ENCODE data around the gene RGSL1. TPM values are rescaled to one million over a fixed set of nuclear protein-coding genes. Genes with fewer than 3 reads are reported as not detected.

RGSL1 gene
- total and polyA plus RNA-seq, 9 of the 15 experiments (the other 6 are each of a cell fraction or from before 2014, with no cell fraction given), result 0.03 TPM; not detected in 8

DNA sequence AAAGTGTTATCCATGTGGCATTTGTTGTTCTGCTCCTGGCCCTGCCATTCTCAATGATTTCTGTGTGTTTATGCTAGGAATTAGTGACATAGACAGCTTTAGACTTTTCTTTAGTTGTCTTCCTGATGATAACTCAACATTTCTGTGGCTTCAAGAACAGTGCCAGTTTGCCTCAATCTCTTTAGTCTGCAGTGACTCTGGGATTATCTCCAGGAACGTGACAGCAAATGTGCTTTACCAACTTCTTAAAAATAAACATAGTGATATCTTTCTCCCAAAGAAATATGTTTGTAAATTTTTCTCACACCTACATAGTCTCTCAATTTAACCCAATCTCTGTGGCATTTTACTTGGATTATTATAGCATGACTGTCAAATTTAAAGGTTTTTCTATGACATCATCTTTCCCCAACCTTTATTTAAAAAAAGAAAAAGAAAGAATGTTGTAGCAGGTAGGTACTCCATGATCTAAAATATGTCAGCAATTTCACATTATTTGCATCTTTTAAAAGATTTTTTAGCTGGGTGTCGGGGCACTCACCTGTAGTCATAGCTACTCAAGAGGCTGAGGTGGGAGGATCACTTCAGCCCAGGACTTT lies 114.6 kb downstream of the RGSL1 start (continued):
- TF ChIP-seq MBD2 (IDR thresholded peaks at IDR 0.05; ENCODE audit: borderline replicate concordance, low read depth), result no peak

DNA sequence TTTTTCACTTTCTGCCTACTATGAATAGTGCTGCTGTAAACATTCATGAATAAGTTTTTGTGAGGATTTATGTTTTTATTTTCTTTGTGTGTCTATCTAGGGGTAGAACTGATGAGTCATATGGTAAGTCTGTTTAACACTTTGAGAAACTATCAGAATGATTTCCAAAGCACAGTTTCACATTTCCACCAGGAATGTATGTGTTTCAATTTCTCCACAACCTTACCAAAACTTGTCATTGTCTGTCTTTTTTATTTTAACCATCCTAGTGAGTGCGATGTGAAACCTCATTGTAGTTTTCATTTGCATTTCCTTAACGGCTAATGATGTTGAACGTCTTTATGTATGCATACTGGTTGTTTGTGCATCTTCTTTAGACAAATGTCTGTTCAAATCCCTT lies 115.6 kb downstream of the RGSL1 start:
- H3K9me1 ChIP-seq (ENCODE audit: control insufficient read depth, insufficient read depth, low read length), result no peaks in the 10 kb centered on the region
- POLR2A ChIA-PET, result no interaction called here
- H4K20me1 ChIP-seq (replicated peaks; ENCODE audit: control insufficient read depth, insufficient read depth, low read length), result no peaks in the 10 kb centered on the region
- in situ Hi-C loops (cut with MboI) (no loop called here), intact Hi-C loops (cut with micrococcal nuclease) (no loop called here)
- H3K4me3 ChIP-seq, result no peak overlapping the region
- ATAC-seq, result no peak
- no peak for FAIRE-seq
- peaks cover 6 to 13% of the 10 kb centered on the region in 2 experiments; a peak in 4 of 5 replicates for H3K27me3 ChIP-seq (ENCODE audit: control insufficient read depth in 2 of 2, insufficient read depth in 2 of 2, low read length in 2 of 2)
- no peaks in the 10 kb centered on the region for H3K79me2 ChIP-seq (ENCODE audit: control insufficient read depth, insufficient read depth, low read length)
- no peak for DNase-seq (ENCODE audit: extremely low read depth in 1 of 4, low spot score in 3 of 4)
- no peaks in the 10 kb centered on the region for H3K9me3 ChIP-seq (replicated peaks; ENCODE audit: control insufficient read depth, insufficient read depth, low read depth, low read length)
- no peak overlapping the region for H3K9ac ChIP-seq (ENCODE audit: insufficient read depth in 1 of 2, low read depth in 2 of 2, low read length in 2 of 2)
- H2AFZ ChIP-seq (ENCODE audit: low read depth, low read length), result no peak overlapping the region
- BruUV-seq (replicated peaks), result no TSS peak
- 2% methylated on average over 3 of the region's 3 CpGs for WGBS (ENCODE audit: insufficient coverage, low coverage, missing lambda C conversion rate)
- no peak overlapping the region for H3K4me2 ChIP-seq (ENCODE audit: insufficient read depth, low read length)
- H3K4me1 ChIP-seq (replicated peaks in 1 of 2; ENCODE audit: control insufficient read depth in 2 of 2, insufficient read depth in 2 of 2, low read length in 2 of 2), result no peaks in the 10 kb centered on the region
- H3K27ac ChIP-seq (ENCODE audit: extremely low read depth, low read depth, low read length), result no peak overlapping the region
- CTCF ChIA-PET (ENCODE audit: low intra/inter-chr PET ratio), result no interaction called here
- H3K36me3 ChIP-seq (ENCODE audit: control insufficient read depth, insufficient read depth, low read length), result no peaks in the 10 kb centered on the region
- TF ChIP-seq ZNF41 (CRISPR knock-in tag; conservative IDR thresholded peaks at IDR 0.05) (no peak), NR4A1 (CRISPR knock-in tag; IDR thresholded peaks at IDR 0.05) (no peak), NR4A1 (tag; IDR thresholded peaks at IDR 0.05) (no peak), ZNF75A (CRISPR knock-in tag; IDR thresholded peaks at IDR 0.05) (no peak), TRIM24 (IDR thresholded peaks at IDR 0.05) (no peak), HMG20B (CRISPR knock-in tag; IDR thresholded peaks at IDR 0.05) (no peak), PTRF (tag; IDR thresholded peaks at IDR 0.05) (no peak), C11orf30 (IDR thresholded peaks at IDR 0.05; ENCODE audit: low read depth) (peak; percentile 32; the same call in 1 of the 2 replicates), SMARCC2 (IDR thresholded peaks at IDR 0.05; ENCODE audit: low read depth) (no peak), HCFC1 (IDR thresholded peaks at IDR 0.05; ENCODE audit: low read depth, low read length) (no peak)
- TF ChIP-seq, protein P1, sequence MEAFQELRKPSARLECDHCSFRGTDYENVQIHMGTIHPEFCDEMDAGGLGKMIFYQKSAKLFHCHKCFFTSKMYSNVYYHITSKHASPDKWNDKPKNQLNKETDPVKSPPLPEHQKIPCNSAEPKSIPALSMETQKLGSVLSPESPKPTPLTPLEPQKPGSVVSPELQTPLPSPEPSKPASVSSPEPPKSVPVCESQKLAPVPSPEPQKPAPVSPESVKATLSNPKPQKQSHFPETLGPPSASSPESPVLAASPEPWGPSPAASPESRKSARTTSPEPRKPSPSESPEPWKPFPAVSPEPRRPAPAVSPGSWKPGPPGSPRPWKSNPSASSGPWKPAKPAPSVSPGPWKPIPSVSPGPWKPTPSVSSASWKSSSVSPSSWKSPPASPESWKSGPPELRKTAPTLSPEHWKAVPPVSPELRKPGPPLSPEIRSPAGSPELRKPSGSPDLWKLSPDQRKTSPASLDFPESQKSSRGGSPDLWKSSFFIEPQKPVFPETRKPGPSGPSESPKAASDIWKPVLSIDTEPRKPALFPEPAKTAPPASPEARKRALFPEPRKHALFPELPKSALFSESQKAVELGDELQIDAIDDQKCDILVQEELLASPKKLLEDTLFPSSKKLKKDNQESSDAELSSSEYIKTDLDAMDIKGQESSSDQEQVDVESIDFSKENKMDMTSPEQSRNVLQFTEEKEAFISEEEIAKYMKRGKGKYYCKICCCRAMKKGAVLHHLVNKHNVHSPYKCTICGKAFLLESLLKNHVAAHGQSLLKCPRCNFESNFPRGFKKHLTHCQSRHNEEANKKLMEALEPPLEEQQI (IDR thresholded peaks at IDR 0.05), result no peak
- TF ChIP-seq, protein P2, sequence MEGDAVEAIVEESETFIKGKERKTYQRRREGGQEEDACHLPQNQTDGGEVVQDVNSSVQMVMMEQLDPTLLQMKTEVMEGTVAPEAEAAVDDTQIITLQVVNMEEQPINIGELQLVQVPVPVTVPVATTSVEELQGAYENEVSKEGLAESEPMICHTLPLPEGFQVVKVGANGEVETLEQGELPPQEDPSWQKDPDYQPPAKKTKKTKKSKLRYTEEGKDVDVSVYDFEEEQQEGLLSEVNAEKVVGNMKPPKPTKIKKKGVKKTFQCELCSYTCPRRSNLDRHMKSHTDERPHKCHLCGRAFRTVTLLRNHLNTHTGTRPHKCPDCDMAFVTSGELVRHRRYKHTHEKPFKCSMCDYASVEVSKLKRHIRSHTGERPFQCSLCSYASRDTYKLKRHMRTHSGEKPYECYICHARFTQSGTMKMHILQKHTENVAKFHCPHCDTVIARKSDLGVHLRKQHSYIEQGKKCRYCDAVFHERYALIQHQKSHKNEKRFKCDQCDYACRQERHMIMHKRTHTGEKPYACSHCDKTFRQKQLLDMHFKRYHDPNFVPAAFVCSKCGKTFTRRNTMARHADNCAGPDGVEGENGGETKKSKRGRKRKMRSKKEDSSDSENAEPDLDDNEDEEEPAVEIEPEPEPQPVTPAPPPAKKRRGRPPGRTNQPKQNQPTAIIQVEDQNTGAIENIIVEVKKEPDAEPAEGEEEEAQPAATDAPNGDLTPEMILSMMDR (IDR thresholded peaks at IDR 0.05 in 2 of 3, conservative IDR thresholded peaks at IDR 0.05 in 1 of 3; ENCODE audit: insufficient read depth in 2 of 3, low read depth in 1 of 3, low read length in 3 of 3), result no peak
- TF ChIP-seq, protein P3, sequence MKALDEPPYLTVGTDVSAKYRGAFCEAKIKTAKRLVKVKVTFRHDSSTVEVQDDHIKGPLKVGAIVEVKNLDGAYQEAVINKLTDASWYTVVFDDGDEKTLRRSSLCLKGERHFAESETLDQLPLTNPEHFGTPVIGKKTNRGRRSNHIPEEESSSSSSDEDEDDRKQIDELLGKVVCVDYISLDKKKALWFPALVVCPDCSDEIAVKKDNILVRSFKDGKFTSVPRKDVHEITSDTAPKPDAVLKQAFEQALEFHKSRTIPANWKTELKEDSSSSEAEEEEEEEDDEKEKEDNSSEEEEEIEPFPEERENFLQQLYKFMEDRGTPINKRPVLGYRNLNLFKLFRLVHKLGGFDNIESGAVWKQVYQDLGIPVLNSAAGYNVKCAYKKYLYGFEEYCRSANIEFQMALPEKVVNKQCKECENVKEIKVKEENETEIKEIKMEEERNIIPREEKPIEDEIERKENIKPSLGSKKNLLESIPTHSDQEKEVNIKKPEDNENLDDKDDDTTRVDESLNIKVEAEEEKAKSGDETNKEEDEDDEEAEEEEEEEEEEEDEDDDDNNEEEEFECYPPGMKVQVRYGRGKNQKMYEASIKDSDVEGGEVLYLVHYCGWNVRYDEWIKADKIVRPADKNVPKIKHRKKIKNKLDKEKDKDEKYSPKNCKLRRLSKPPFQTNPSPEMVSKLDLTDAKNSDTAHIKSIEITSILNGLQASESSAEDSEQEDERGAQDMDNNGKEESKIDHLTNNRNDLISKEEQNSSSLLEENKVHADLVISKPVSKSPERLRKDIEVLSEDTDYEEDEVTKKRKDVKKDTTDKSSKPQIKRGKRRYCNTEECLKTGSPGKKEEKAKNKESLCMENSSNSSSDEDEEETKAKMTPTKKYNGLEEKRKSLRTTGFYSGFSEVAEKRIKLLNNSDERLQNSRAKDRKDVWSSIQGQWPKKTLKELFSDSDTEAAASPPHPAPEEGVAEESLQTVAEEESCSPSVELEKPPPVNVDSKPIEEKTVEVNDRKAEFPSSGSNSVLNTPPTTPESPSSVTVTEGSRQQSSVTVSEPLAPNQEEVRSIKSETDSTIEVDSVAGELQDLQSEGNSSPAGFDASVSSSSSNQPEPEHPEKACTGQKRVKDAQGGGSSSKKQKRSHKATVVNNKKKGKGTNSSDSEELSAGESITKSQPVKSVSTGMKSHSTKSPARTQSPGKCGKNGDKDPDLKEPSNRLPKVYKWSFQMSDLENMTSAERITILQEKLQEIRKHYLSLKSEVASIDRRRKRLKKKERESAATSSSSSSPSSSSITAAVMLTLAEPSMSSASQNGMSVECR (CRISPR knock-in tag; IDR thresholded peaks at IDR 0.05), result no peak
